Head of caudate nucleus (tissue), 42 donors: ENCODE measurements around the gene ZMYND19.
"Not testable (repeated sequence)": the region's sequence is repeated elsewhere in the genome, so short reads cannot be mapped to it uniquely, and the experiment has no call there.

Experiments used
- DNase-seq, 42 donors: peaks; one replicate each; pipeline versions ENCODE4 v3.0.0 to v3.0.0-alpha.2; 2020 to 2021; ENCODE audit warnings: mixed read lengths in 7 of 42
- intact Hi-C: fragments of 100-400 bp; cut with DNase I; formaldehyde crosslinking; loops from one replicate; pipeline ENCODE4 v1.15.0; 2022

Gene ZMYND19

DNA sequence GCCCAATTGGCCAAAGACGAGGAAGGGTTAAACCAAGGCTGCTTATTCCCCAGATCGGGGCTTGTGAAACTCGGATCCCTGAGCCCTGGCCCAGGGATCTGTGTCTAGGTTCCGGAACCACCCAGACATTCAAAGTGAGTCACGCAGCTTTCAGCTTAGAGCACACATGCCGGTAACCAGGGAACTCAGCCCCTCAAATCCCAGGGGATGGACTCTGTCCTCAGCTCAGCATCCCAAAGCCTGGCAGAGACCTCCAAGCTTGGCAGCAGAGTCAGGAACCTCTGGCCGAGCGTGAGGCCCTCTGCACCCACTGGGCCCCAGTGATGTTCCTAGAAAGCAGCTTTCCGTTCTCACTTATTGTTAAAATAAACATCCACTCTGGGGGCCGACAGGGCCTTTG is 45.2 kb downstream of the ZMYND19 start:
- DNase-seq: peak in 1 of 42 donors; percentile 12
- intact Hi-C loops: no loop called here

- intact Hi-C loops: no loop called here
- peak in 4 of 42 donors; percentile 41 to 69 (median 52) for DNase-seq
These were observed 46.0 kb downstream of the ZMYND19 start for GRCh38 chr9:137544176-137544760.

DNA sequence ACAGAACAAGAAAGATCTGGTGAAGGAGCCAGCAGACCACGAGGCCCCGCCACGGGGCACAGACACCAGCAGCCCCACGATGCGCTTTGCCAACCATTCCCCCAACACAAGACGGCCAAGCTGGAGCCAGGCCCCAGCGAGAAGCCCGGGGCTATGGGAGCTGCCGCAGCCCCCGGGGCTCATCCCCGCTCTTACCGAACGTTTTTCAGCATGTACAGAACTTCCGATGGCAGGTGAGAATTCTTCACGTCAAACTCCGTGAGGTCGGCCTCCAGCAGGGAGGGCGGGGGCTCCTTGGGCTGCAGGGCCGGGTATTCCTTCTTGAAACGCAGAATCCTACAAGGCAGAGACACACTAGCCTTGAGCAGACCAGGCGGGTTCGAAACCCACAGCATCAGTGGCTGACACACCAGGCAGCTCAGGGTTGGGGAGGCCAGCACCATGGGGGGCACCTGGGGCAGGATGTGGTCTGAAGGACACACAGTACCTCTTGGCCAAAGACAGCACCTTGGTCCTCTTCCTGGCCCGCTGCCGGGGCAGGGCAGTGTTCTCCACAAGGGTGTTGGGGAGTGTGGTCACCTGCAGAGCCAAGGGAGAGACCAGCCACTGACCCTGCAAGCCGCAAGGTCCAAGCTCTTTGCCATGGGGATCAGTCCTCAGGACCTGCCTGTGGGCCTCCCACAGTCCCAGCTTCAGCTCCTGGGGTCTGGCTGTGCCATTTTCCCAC is 46.9 kb downstream of the ZMYND19 start:
- no peak for DNase-seq
- intact Hi-C loops: no loop called here

GRCh38 chr9:137542486-137542885 is 47.8 kb downstream of the ZMYND19 start:
- no peak for DNase-seq
- intact Hi-C loops: no loop called here

DNA sequence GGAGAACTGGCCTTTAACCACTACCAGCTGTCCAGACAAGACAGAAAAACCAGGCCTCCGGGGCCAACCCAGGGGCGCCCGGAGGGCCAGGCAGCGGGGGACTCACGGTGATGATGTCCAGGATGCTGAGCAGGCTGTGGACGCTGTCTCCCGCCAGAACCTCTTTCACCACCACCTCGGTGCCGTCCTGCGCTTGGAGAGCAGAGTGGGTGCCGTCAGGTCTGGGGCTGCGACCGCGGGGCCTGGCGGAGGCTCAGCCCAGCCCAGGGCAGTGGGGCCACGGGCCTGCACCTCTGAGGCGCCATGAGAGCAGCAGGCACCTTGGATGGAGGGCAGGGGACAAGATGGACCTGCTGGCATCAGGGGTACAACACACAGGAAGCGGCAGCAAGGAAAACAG is 49.8 kb downstream of the ZMYND19 start:
- intact Hi-C loops: no loop called here
- DNase-seq: no peak

GRCh38 chr9:137538058-137538457 is 52.3 kb downstream of the ZMYND19 start:
- no peak for DNase-seq
- intact Hi-C loops: no loop called here

GRCh38 chr9:137536594-137537131 is 53.6 kb downstream of the ZMYND19 start:
- intact Hi-C loops, DNase-seq: not testable (repeated sequence)

DNA sequence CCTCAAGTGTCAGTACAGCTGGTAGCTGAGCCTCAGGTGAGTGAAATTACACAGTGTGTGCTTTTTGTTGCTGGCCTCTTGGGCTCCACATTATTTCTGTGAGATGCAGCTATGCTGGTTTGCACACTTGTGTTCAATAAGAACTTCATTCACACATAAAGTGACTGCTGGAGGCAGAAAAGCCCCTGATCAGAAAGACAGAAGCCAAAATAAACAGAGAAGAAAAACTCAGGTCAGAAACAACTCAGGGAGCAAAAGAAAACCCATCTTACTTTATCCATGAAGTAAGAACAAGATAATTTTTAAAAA is 55.2 kb downstream of the ZMYND19 start:
- no peak for DNase-seq
- intact Hi-C loops: no loop called here

DNA sequence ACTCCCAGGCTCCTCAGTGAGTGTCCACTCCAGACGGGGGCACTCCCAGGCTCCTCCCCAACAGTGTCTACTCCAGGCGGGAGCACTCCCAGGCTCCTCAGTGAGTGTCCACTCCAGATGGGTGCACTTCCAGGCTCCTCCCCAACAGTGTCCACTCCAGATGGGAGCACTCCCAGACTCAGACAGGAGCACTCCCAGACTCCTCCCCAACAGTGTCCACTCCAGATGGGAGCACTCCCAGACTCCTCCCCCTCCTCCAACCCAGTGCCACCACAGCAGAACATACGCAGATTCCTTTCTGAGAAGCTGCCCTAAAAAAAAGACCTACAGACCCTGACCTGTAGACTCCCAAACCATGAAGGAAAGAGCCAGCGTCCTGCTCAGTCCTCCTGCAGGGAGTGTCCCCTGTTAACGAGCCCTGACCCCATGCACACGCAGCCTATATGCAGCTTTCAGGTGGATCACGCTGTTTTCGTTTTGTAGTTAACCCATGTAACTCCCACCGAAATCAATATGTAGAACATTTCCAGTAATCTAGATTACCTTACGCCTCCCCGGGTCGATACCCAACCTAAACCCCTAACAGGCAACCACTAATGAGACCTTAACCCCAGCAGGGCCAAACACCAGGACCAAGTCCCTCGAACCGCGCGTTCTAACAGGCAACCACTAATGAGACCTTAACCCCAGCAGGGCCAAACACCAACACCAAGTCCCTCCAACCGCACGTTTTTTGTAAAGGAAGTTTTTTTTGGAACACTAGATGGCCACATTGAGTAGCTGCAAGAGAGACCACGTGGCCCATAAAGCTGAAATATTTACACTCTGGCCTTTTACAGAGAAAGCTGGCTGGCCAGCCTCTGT is 55.8 kb downstream of the ZMYND19 start:
- peak in 5 of 42 donors; percentile 23 to 58 (median 28) for DNase-seq
- intact Hi-C loops: no loop called here

GRCh38 chr9:137532891-137533468 is 57.3 kb downstream of the ZMYND19 start:
- DNase-seq, intact Hi-C loops: not testable (repeated sequence)
